Measurements from ENCODE around the gene CRYBA2. TPM values are rescaled to one million over a fixed set of nuclear protein-coding genes. Genes with fewer than 3 reads are reported as not detected.

The CRYBA2 gene
- total and polyA plus RNA-seq, 10 donors = not detected

DNA sequence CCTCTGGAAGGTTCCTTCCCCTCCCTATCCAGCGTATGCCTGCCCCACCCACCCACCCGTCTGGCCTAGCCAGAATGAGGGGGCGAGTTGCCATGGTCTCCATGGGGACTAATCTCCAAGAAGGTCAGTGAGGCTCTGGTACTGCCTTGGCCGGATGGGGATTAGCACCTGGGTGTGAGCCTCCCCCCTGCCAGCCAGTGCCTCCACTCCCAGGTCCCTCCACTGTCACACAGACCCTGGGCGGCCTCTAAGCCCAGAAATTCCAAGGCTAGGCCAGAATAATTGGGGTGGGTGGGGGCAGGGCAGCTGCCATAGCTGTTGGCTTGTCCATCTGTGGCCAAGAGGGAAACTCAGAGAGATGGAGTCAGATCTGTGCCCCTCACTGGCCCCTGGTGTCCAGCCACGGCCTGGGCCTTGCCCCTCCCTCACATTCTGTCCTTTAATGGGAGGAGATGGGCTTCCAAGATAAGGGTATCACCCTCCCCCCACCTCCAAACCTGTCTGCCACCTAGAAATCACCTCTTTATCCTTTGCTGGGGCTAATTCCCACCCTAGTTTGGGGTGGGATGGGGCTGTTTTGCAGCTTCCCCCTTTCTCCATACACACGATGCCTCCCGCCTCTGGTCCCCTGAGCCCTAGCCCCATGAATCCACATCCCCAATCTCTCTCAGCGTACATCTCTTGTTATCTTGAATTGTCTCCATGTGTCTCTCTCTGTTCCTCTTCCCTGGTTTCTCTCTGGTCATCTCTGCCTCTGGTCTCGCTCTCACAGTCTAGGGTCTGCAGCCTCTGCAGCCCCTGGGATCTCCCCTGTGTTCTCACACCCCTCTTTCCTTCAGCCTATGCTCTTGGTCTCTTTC, 6.0 kb upstream of the CRYBA2 start:
- H3K9me3 ChIP-seq = no peaks in the 10 kb centered on the region
- peaks cover 15 to 100% (median 84%) of the 10 kb centered on the region in 7 donors for H3K27me3 ChIP-seq (replicated peaks in 1 of 7)
- no peaks in the 10 kb centered on the region for H3K36me3 ChIP-seq
- intact Hi-C loops (cut with DNase I; ENCODE audit: low total_unique reads) = no loop called here
- H3K27ac ChIP-seq = no peak overlapping the region
- H3K4me3 ChIP-seq = no peak overlapping the region
- TF ChIP-seq POLR2AphosphoS5 (IDR thresholded peaks at IDR 0.05) (no peak), POLR2A (IDR thresholded peaks at IDR 0.05) (no peak)
- TF ChIP-seq, protein P1, sequence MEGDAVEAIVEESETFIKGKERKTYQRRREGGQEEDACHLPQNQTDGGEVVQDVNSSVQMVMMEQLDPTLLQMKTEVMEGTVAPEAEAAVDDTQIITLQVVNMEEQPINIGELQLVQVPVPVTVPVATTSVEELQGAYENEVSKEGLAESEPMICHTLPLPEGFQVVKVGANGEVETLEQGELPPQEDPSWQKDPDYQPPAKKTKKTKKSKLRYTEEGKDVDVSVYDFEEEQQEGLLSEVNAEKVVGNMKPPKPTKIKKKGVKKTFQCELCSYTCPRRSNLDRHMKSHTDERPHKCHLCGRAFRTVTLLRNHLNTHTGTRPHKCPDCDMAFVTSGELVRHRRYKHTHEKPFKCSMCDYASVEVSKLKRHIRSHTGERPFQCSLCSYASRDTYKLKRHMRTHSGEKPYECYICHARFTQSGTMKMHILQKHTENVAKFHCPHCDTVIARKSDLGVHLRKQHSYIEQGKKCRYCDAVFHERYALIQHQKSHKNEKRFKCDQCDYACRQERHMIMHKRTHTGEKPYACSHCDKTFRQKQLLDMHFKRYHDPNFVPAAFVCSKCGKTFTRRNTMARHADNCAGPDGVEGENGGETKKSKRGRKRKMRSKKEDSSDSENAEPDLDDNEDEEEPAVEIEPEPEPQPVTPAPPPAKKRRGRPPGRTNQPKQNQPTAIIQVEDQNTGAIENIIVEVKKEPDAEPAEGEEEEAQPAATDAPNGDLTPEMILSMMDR (IDR thresholded peaks at IDR 0.05 in 8 of 11, conservative IDR thresholded peaks at IDR 0.05 in 3 of 11) = no peak
- no peak for DNase-seq
- WGBS, 5 donors = 28 to 51% (median 43%) methylated on average over 5 to 10 of the region's 10 CpGs
- peaks cover 26 to 44% (median 36%) of the 10 kb centered on the region in 6 donors for H3K4me1 ChIP-seq

DNA sequence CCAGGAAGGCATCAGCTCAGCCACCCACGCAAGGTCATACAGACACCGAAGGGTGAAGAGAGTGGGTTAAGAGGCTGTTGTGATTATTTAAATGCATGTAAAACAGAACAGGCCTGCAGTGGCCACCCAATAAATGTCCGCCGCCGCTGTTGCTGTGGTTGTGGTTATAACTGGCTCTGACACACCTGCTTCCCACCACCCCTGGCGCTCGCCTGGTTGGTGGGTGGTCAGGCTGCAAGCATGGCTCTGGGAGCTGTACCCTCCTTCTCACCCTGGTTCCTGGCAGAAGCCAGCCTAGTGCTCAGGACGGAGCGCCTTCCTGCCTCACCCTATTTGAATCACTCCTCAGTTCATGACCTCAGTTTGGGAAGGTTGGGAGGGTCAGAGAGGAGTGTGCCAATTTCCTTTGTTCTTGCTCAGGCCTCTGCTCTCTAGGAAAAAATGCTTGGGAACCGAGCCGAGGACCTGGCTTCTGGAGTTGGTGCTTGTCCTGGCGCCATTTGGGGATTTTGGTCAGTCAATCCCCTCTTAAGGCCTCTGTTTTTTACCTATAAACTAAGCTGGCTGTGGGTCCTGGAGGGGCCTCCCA, 5.3 kb upstream of the CRYBA2 start:
- intact Hi-C loops (cut with DNase I; ENCODE audit: low total_unique reads) = no loop called here

GRCh38 chr2:218997731-218998130, 4.5 kb upstream of the CRYBA2 start:
- TF ChIP-seq, protein P1 (IDR thresholded peaks at IDR 0.05 in 8 of 11, conservative IDR thresholded peaks at IDR 0.05 in 3 of 11) = no peak
- no peak for TF ChIP-seq POLR2AphosphoS5 (IDR thresholded peaks at IDR 0.05)
- Histone ChIP-seq H3K27me3 (replicated peaks in 1 of 7) (peaks cover 24 to 100% (median 84%) of the 10 kb centered on the region in 7 donors), H3K36me3 (no peaks in the 10 kb centered on the region), H3K4me3 (no peak overlapping the region), H3K9me3 (no peaks in the 10 kb centered on the region), H3K27ac (no peak overlapping the region), H3K4me1 (peaks cover 33 to 50% (median 42%) of the 10 kb centered on the region in 6 donors)
- WGBS, 5 donors = 27 to 88% (median 40%) methylated on average over 1 to 2 of the region's 2 CpGs
- intact Hi-C loops (cut with DNase I; ENCODE audit: low total_unique reads) = no loop called here
- no peak for DNase-seq

More for the DNA sequence above, 5.3 kb upstream of the CRYBA2 start:
- Histone ChIP-seq H3K4me1 (peaks cover 32 to 50% (median 42%) of the 10 kb centered on the region in 6 donors), H3K9me3 (no peaks in the 10 kb centered on the region), H3K36me3 (no peaks in the 10 kb centered on the region), H3K27me3 (replicated peaks in 1 of 7) (peaks cover 20 to 100% (median 84%) of the 10 kb centered on the region in 7 donors), H3K4me3 (no peak overlapping the region), H3K27ac (no peak overlapping the region)
- DNase-seq = no peak
- WGBS, 5 donors = 51 to 62% (median 59%) methylated on average over 12 of the region's 12 CpGs
- TF ChIP-seq, protein P1 (IDR thresholded peaks at IDR 0.05 in 8 of 11, conservative IDR thresholded peaks at IDR 0.05 in 3 of 11) = no peak
- TF ChIP-seq POLR2A (IDR thresholded peaks at IDR 0.05) (no peak), POLR2AphosphoS5 (IDR thresholded peaks at IDR 0.05) (no peak)

DNA sequence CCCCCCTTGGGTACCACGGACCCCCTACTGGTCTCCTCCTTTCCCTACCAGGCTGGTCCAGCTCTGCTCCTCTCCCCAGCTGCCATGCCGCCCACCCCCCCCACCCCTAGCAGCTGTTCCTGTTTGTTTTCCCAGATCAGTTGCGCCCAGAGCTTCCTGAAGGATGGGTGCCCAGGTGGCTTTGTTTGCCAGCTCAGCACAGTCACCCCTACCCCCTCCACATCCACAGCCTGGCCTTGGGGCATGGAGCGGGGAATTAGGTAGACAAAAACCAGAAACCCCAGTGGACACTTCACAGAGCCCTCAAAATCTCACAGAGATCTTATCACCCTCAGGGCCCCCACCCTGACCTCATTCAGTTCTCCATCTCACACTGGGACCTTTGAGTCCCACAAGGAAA, 3.7 kb upstream of the CRYBA2 start:
- Histone ChIP-seq H3K27me3 (replicated peaks in 1 of 7) (peaks cover 16 to 100% (median 84%) of the 10 kb centered on the region in 7 donors), H3K4me3 (no peak overlapping the region), H3K27ac (no peak overlapping the region), H3K4me1 (peaks cover 25 to 48% (median 36%) of the 10 kb centered on the region in 6 donors), H3K36me3 (no peaks in the 10 kb centered on the region), H3K9me3 (no peaks in the 10 kb centered on the region)
- no peak for DNase-seq
- TF ChIP-seq POLR2A (IDR thresholded peaks at IDR 0.05) = no peak
- no peak for TF ChIP-seq POLR2AphosphoS5 (IDR thresholded peaks at IDR 0.05)
- TF ChIP-seq, protein P1 (IDR thresholded peaks at IDR 0.05 in 8 of 11, conservative IDR thresholded peaks at IDR 0.05 in 3 of 11) = no peak
- intact Hi-C loops (cut with DNase I; ENCODE audit: low total_unique reads) = no loop called here
- WGBS, 5 donors = 37 to 61% (median 50%) methylated on average over 3 to 4 of the region's 4 CpGs
